ENCODE measurements around the gene SLC23A3.

Gene SLC23A3

GRCh38 chr2:219165058-219165911, 4.5 kb downstream of the SLC23A3 start:
- no peak for DNase-seq (ENCODE audit: low read depth)
- H3K4me3 ChIP-seq (ENCODE audit: low read depth, low read length): no peak overlapping the region
- TF ChIP-seq, protein P1, sequence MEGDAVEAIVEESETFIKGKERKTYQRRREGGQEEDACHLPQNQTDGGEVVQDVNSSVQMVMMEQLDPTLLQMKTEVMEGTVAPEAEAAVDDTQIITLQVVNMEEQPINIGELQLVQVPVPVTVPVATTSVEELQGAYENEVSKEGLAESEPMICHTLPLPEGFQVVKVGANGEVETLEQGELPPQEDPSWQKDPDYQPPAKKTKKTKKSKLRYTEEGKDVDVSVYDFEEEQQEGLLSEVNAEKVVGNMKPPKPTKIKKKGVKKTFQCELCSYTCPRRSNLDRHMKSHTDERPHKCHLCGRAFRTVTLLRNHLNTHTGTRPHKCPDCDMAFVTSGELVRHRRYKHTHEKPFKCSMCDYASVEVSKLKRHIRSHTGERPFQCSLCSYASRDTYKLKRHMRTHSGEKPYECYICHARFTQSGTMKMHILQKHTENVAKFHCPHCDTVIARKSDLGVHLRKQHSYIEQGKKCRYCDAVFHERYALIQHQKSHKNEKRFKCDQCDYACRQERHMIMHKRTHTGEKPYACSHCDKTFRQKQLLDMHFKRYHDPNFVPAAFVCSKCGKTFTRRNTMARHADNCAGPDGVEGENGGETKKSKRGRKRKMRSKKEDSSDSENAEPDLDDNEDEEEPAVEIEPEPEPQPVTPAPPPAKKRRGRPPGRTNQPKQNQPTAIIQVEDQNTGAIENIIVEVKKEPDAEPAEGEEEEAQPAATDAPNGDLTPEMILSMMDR (IDR thresholded peaks at IDR 0.05; ENCODE audit: low read depth, low read length, missing control alignments): no peak

DNA sequence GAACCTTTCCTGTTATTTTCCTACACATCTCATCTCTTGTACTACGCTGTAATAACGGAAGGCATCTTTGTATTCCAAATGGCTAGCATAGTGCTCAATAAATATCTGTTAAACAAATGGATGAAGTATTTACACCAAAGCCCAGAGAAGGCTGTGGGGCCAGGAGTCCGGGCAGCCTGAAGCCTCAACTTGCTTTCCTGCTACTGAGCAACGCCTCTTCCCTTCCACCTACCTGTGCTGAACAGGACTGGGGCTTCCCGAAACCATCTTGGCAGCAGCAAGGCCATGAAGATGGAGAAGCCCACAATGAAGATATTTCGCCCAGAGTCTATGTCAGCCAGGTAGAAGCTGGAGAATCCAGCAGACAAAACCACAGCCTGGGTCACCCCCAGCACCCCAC, 6.7 kb downstream of the SLC23A3 start:
- DNase-seq (ENCODE audit: low read depth): no peak
- TF ChIP-seq, protein P1 (IDR thresholded peaks at IDR 0.05; ENCODE audit: low read depth, low read length, missing control alignments): no peak
- H3K4me3 ChIP-seq (ENCODE audit: low read depth, low read length): no peak overlapping the region

DNA sequence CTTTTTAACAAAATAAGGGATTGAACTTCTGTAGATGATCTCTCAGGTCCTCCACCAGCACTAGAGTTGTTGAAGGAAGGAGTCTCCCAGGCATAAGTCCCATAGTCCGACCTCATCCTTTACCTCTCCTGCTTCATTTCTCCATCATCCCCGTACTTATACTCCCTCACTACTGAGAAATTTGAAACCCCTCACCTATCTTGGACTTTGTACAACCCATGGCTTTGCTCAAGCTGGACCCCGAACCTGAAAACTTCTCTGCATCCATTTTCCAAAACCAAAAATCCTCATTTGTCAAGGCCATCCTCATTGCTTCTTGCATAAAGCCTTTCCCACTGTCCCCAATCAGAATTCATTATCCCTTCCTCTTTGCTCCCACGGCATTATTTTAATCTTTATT, 8.7 kb downstream of the SLC23A3 start:
- TF ChIP-seq, protein P1 (IDR thresholded peaks at IDR 0.05; ENCODE audit: low read depth, low read length, missing control alignments): no peak
- peak overlapping the region; percentile 77 for H3K4me3 ChIP-seq (ENCODE audit: low read depth, low read length)
- DNase-seq (ENCODE audit: low read depth): no peak

DNA sequence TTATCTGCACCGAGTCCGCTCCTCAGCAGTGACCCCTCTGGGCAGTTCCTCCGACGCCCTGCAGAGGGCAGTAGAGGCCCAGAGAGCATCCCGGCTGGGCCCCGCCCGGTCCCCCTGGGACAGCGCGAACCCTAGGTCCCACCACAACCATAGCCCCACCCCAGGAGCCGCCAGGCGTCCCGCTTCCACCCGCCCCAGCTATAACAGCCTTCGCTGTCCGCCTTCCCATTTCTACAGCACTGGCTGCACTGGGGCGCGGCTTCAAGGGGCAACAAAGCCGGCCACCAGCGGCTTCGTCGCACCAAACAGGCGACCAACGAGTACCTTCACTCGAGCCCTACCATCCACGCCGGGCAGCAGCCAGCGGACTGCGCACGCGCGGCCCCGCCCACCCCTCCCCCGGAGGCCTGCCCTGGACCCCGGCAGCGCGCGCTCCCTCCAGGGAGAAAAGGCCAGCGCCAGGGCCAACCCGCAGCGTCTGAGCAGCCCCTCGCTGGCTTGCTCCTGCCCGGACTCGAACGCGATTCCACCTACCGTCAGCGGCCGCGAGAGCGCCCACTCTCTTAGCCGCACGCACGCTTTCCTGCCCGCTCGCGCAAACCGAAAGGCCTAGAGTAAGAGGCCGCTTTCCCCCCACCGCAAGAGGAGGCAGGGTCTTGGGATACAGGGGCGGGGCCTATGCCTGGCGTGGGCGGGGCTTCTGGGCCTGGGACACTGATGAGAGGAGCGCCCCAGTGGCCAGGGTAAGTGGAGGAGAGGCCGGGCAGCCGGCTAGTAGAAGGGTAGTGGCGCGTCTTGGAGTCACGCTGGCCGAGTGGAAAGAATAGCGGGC, 9.4 kb downstream of the SLC23A3 start, which contains the start of gene NHEJ1:
Gene NHEJ1 (minus strand): TSS at position 630 of the 832 bp plus-strand sequence. CDS start 2,453 bp downstream, outside the sequence.
- TF ChIP-seq, protein P1 (IDR thresholded peaks at IDR 0.05; ENCODE audit: low read depth, low read length, missing control alignments): peak; percentile 95
- peak; percentile 65 for DNase-seq (ENCODE audit: low read depth)

GRCh38 chr2:219159771-219160185, 10.1 kb downstream of the SLC23A3 start:
- no peak for DNase-seq (ENCODE audit: low read depth)
- TF ChIP-seq, protein P1 (IDR thresholded peaks at IDR 0.05; ENCODE audit: low read depth, low read length, missing control alignments): no peak
- peak overlapping the region; percentile 77 for H3K4me3 ChIP-seq (ENCODE audit: low read depth, low read length)

More for the DNA sequence above, 9.4 kb downstream of the SLC23A3 start, which contains the start of gene NHEJ1:
- H3K4me3 ChIP-seq (ENCODE audit: low read depth, low read length): peak within 1 kb of the TSS; percentile 77

DNA sequence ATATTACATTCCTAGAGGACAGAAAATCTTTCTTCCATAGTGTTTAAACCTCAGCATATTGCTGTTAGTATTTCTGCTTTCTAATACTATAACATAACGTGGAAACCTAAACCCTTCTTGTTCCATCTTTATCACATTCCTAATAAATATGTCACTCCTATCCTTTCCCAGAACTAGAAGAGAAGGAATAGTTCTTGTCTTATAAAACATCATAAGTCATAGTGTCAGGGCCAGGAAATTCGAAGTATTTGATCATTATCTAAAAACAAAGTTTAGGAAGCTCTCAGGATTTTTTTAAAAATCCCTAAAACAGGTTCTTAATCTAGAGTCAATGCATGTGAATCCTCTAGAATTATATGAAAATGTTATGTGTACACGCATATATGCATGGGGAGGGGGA, 11.2 kb downstream of the SLC23A3 start:
- TF ChIP-seq, protein P1 (IDR thresholded peaks at IDR 0.05; ENCODE audit: low read depth, low read length, missing control alignments): no peak

More for the DNA sequence above, 11.2 kb downstream of the SLC23A3 start:
- H3K4me3 ChIP-seq (ENCODE audit: low read depth, low read length): no peak overlapping the region
- no peak for DNase-seq (ENCODE audit: low read depth)
